Measurements from ENCODE around the gene CASZ1.

CASZ1 gene

DNA sequence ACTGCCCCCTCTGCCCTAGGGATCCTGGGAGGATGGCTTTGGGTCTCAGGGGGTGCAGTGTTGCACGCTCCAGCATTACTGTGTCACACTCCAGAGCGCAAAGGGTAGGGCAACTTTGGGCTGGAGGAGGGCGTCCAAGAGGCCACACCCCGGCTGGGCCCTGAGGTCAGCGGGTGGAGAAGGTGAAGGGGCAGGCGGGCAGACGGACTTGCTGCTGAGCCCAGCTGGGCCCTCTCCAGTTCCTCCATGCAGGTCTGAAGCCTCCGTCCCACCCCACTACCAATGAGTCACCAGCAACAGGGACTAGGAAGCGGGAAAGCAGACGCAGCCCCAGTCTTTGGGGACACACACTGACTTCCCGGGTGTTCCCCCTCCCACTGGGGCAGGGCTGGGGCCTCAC is 116.0 kb downstream of the CASZ1 start:
- TF ChIP-seq, protein P1, sequence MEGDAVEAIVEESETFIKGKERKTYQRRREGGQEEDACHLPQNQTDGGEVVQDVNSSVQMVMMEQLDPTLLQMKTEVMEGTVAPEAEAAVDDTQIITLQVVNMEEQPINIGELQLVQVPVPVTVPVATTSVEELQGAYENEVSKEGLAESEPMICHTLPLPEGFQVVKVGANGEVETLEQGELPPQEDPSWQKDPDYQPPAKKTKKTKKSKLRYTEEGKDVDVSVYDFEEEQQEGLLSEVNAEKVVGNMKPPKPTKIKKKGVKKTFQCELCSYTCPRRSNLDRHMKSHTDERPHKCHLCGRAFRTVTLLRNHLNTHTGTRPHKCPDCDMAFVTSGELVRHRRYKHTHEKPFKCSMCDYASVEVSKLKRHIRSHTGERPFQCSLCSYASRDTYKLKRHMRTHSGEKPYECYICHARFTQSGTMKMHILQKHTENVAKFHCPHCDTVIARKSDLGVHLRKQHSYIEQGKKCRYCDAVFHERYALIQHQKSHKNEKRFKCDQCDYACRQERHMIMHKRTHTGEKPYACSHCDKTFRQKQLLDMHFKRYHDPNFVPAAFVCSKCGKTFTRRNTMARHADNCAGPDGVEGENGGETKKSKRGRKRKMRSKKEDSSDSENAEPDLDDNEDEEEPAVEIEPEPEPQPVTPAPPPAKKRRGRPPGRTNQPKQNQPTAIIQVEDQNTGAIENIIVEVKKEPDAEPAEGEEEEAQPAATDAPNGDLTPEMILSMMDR (IDR thresholded peaks at IDR 0.05; ENCODE audit: insufficient read depth, low read length): no peak
- TF ChIP-seq GABPA (IDR thresholded peaks at IDR 0.05; ENCODE audit: low read depth): no peak
- Histone ChIP-seq H3K4me3 (replicated peaks; ENCODE audit: insufficient read depth, low read length) (no peak overlapping the region), H3K27ac (replicated peaks) (no peak overlapping the region), H3K27me3 (ENCODE audit: insufficient read depth, poor library complexity, severe bottlenecking) (peaks cover 2% of the 10 kb centered on the region)
- DNase-seq (ENCODE audit: low read depth in 1 of 2, low spot score in 1 of 2): no peak

GRCh38 chr1:10679496-10680220 is 116.8 kb downstream of the CASZ1 start:
- peak in 1 of 2 experiments; percentile 18 for DNase-seq (ENCODE audit: low read depth in 1 of 2, low spot score in 1 of 2)
- Histone ChIP-seq H3K27me3 (ENCODE audit: insufficient read depth, poor library complexity, severe bottlenecking) (peaks cover 2% of the 10 kb centered on the region), H3K27ac (replicated peaks) (no peak overlapping the region), H3K4me3 (replicated peaks; ENCODE audit: insufficient read depth, low read length) (no peak overlapping the region)
- no peak for TF ChIP-seq REST (IDR thresholded peaks at IDR 0.05; ENCODE audit: insufficient replicate concordance, low read depth)
- TF ChIP-seq, protein P1 (IDR thresholded peaks at IDR 0.05; ENCODE audit: insufficient read depth, low read length): no peak
- no peak for TF ChIP-seq SPI1 (IDR thresholded peaks at IDR 0.05; ENCODE audit: borderline replicate concordance, low read depth)
- no peak for TF ChIP-seq GABPA (IDR thresholded peaks at IDR 0.05; ENCODE audit: low read depth)
- TF ChIP-seq POLR2AphosphoS5 (IDR thresholded peaks at IDR 0.05; ENCODE audit: low read depth): no peak

DNA sequence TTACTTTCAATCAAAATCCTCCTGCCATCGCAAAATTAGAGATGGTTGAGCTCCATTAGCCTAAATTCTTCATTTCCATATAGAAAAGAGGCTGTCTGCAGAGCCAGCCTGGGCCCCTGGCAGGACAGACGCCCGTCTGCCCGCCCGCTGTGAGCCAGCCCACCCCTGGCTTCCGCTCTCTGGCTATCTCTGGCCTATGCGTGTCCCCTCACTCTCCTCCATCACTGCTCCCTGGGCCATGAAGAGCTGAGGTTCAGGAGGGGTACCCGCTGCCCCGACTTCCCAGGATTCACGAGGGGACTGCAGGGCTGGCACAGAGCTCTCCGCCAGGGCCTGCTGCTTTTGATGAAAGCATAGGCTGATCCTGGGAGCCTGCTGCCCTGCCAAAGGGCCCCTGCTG is 117.6 kb downstream of the CASZ1 start:
- Histone ChIP-seq H3K27me3 (ENCODE audit: insufficient read depth, poor library complexity, severe bottlenecking) (peaks cover 2% of the 10 kb centered on the region), H3K27ac (replicated peaks) (no peak overlapping the region), H3K4me3 (replicated peaks; ENCODE audit: insufficient read depth, low read length) (no peak overlapping the region)
- DNase-seq (ENCODE audit: low read depth in 1 of 2, low spot score in 1 of 2): no peak
- TF ChIP-seq GABPA (IDR thresholded peaks at IDR 0.05; ENCODE audit: low read depth) (no peak), REST (IDR thresholded peaks at IDR 0.05; ENCODE audit: insufficient replicate concordance, low read depth) (no peak), POLR2AphosphoS5 (IDR thresholded peaks at IDR 0.05; ENCODE audit: low read depth) (no peak), SPI1 (IDR thresholded peaks at IDR 0.05; ENCODE audit: borderline replicate concordance, low read depth) (no peak)
- TF ChIP-seq, protein P1 (IDR thresholded peaks at IDR 0.05; ENCODE audit: insufficient read depth, low read length): no peak

- H3K27ac ChIP-seq (replicated peaks): no peak overlapping the region
- no peak for DNase-seq (ENCODE audit: low read depth in 1 of 2, low spot score in 1 of 2)
- TF ChIP-seq POLR2AphosphoS5 (IDR thresholded peaks at IDR 0.05; ENCODE audit: low read depth): no peak
- no peak for TF ChIP-seq GABPA (IDR thresholded peaks at IDR 0.05; ENCODE audit: low read depth)
- TF ChIP-seq, protein P1 (IDR thresholded peaks at IDR 0.05; ENCODE audit: insufficient read depth, low read length): no peak
- no peak for TF ChIP-seq REST (IDR thresholded peaks at IDR 0.05; ENCODE audit: insufficient replicate concordance, low read depth)
- TF ChIP-seq SPI1 (IDR thresholded peaks at IDR 0.05; ENCODE audit: borderline replicate concordance, low read depth): no peak
- peaks cover under 1% of the 10 kb centered on the region for H3K27me3 ChIP-seq (ENCODE audit: insufficient read depth, poor library complexity, severe bottlenecking)
- no peak overlapping the region for H3K4me3 ChIP-seq (replicated peaks; ENCODE audit: insufficient read depth, low read length)
These were observed 118.0 kb downstream of the CASZ1 start for GRCh38 chr1:10678402-10678801.
